Measurements from ENCODE around the gene MRO. TPM values are rescaled to one million over a fixed set of nuclear protein-coding genes. Genes with fewer than 3 reads are reported as not detected.
"Not testable (repeated sequence)": the region's sequence is repeated elsewhere in the genome, so short reads cannot be mapped to it uniquely, and the experiment has no call there.

Gene MRO
- total RNA-seq, 6 experiments from 2014 or later: not detected

DNA sequence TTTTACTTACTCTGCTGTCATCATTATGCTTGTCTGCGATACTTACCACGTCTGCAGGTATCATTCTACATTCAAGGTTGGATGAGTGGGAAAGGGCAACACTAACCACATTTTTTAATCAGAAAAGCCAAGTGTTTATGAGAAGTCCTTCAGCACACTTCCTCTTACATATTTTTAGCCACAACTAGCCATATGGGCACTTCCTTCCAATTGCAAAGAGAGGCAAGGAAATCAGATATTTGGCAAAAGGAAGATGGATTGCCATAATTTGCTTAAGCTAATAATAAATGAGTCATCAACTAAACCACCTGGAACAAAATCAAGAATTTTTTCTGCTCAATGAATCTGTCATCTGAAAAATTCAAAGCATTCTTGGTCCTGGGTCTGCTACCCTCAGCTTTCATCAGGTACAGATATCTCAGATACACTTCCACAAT lies 16.7 kb upstream of the MRO start:
- Mint-ChIP-seq H3K27me3 (ENCODE audit: insufficient read depth) (peaks cover 19% of the 10 kb centered on the region), H3K4me1 (ENCODE audit: low read depth) (peaks cover 23% of the 10 kb centered on the region), H3K27ac (no peak overlapping the region), H3K4me3 (no peak overlapping the region), H3K9me3 (no peaks in the 10 kb centered on the region), H3K36me3 (ENCODE audit: low read depth) (no peaks in the 10 kb centered on the region)
- TF ChIP-seq, protein P1, sequence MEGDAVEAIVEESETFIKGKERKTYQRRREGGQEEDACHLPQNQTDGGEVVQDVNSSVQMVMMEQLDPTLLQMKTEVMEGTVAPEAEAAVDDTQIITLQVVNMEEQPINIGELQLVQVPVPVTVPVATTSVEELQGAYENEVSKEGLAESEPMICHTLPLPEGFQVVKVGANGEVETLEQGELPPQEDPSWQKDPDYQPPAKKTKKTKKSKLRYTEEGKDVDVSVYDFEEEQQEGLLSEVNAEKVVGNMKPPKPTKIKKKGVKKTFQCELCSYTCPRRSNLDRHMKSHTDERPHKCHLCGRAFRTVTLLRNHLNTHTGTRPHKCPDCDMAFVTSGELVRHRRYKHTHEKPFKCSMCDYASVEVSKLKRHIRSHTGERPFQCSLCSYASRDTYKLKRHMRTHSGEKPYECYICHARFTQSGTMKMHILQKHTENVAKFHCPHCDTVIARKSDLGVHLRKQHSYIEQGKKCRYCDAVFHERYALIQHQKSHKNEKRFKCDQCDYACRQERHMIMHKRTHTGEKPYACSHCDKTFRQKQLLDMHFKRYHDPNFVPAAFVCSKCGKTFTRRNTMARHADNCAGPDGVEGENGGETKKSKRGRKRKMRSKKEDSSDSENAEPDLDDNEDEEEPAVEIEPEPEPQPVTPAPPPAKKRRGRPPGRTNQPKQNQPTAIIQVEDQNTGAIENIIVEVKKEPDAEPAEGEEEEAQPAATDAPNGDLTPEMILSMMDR (IDR thresholded peaks at IDR 0.05): no peak
- peak; percentile 39 for DNase-seq

GRCh38 chr18:50833496-50833895 lies 13.7 kb upstream of the MRO start:
- not testable (repeated sequence) for H3K36me3 Mint-ChIP-seq (ENCODE audit: low read depth); H3K27me3 Mint-ChIP-seq (ENCODE audit: insufficient read depth); DNase-seq; H3K27ac Mint-ChIP-seq; H3K9me3 Mint-ChIP-seq; H3K4me3 Mint-ChIP-seq
- peaks cover 23% of the 10 kb centered on the region for H3K4me1 Mint-ChIP-seq (ENCODE audit: low read depth)

- Mint-ChIP-seq H3K27me3 (ENCODE audit: insufficient read depth) (peaks cover 5% of the 10 kb centered on the region; the same call in 1 of the 2 replicates), H3K27ac (no peak overlapping the region), H3K9me3 (no peaks in the 10 kb centered on the region), H3K4me3 (no peak overlapping the region), H3K4me1 (ENCODE audit: low read depth) (peaks cover 16% of the 10 kb centered on the region), H3K36me3 (ENCODE audit: low read depth) (no peaks in the 10 kb centered on the region)
- TF ChIP-seq, protein P1 (IDR thresholded peaks at IDR 0.05): no peak
- no peak for DNase-seq
These were observed 12.9 kb upstream of the MRO start for GRCh38 chr18:50832754-50833153.

DNA sequence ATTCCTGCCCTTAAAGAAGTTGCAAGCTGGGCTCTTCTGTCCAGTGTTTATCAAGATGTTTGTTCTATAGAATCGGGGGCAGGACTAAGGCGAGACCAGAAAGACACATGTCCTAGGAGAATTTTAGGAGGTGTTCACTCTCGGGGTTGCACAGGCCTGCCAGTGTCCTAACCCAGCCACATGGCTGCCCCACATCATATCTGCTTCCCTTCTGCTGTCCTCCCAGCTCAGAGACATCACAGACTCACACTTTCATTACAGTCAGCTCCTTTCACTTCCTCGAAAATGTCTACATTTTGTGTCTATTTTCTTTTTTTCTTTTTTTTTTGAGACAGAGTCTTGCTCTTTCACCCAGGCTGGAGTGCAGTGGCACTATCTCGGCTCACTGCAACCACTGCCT lies 10.7 kb upstream of the MRO start:
- Mint-ChIP-seq H3K36me3 (ENCODE audit: low read depth) (no peaks in the 10 kb centered on the region), H3K9me3 (no peaks in the 10 kb centered on the region), H3K27me3 (ENCODE audit: insufficient read depth) (peaks cover 6% of the 10 kb centered on the region; the same call in 1 of the 2 replicates)

DNA sequence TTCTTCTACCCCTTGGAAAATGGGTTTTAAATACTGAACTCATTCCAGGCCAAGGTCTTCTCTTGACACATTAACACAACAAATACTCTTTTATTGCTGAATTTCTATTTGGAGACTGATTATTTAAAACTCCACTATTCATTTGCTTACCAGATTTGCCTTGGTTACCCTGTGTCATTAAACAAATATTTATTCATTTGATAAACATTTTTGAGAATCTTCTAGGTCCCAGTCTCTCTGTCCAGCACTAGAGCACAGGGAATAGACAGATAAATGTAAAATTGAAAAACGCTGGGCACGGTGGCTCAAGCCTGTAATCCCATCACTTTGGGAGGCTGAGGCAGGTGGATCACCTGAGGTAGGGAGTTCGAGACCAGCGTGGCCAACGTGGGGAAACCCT lies 9.8 kb upstream of the MRO start:
- Mint-ChIP-seq H3K9me3 (no peaks in the 10 kb centered on the region), H3K27me3 (ENCODE audit: insufficient read depth) (peaks cover 6% of the 10 kb centered on the region; the same call in 1 of the 2 replicates), H3K4me3 (no peak overlapping the region), H3K4me1 (ENCODE audit: low read depth) (no peaks in the 10 kb centered on the region), H3K27ac (no peak overlapping the region), H3K36me3 (ENCODE audit: low read depth) (no peaks in the 10 kb centered on the region)
- DNase-seq: no peak
- TF ChIP-seq, protein P1 (IDR thresholded peaks at IDR 0.05): no peak

More for the DNA sequence above, 10.7 kb upstream of the MRO start:
- H3K4me1 Mint-ChIP-seq (ENCODE audit: low read depth): no peaks in the 10 kb centered on the region
- no peak overlapping the region for H3K4me3 Mint-ChIP-seq
- no peak for DNase-seq
- no peak overlapping the region for H3K27ac Mint-ChIP-seq
- TF ChIP-seq, protein P1 (IDR thresholded peaks at IDR 0.05): no peak

GRCh38 chr18:50826027-50826426 lies 6.2 kb upstream of the MRO start:
- no peak overlapping the region for H3K27ac Mint-ChIP-seq
- H3K27me3 Mint-ChIP-seq (ENCODE audit: insufficient read depth): peaks cover 3% of the 10 kb centered on the region; the same call in 1 of the 2 replicates
- TF ChIP-seq, protein P1 (IDR thresholded peaks at IDR 0.05): no peak
- DNase-seq: no peak
- no peaks in the 10 kb centered on the region for H3K36me3 Mint-ChIP-seq (ENCODE audit: low read depth)
- no peak overlapping the region for H3K4me3 Mint-ChIP-seq
- H3K4me1 Mint-ChIP-seq (ENCODE audit: low read depth): no peaks in the 10 kb centered on the region
- no peaks in the 10 kb centered on the region for H3K9me3 Mint-ChIP-seq
